GM23338 (cell line): Measurements from ENCODE around the gene TYK2. TPM values are rescaled to one million over a fixed set of nuclear protein-coding genes. Genes with fewer than 3 reads are reported as not detected.

Source experiments
- ATAC-seq: fragments of 200-7000 bp; cut with Tn5 transposase; 3 replicates; pipeline ENCODE4 v1.9.1; 2020
- DNase-seq: peaks from one replicate; pipeline ENCODE4 v3.0.0-alpha.2; 2015; ENCODE audit warnings: low spot score
- H2AFZ ChIP-seq: fragments of 200-600 bp; sonication (generic); 2 replicates; pipeline ENCODE4 v1.8.0; 2016; ENCODE audit warnings: antibody characterized with exemption, mild to moderate bottlenecking, moderate library complexity
- H3F3A ChIP-seq: fragments of 200-600 bp; sonication (generic); replicated peaks from 2 replicates; pipeline ENCODE4 v1.8.0; 2017; ENCODE audit warnings: antibody characterized with exemption, mixed run types, low read depth
- H3K27ac ChIP-seq: fragments of 200-600 bp; sonication (generic); 2 replicates; pipeline ENCODE4 v1.6.1; 2016; ENCODE audit warnings: low read depth
- H3K27me3 ChIP-seq: fragments of 200-600 bp; sonication (generic); 2 replicates; pipeline ENCODE4 v1.8.0; 2016; ENCODE audit warnings: mild to moderate bottlenecking, mixed run types, moderate library complexity; ENCODE audit not compliant: insufficient read depth
- H3K36me3 ChIP-seq: fragments of 200-600 bp; sonication (generic); 2 replicates; pipeline ENCODE4 v1.8.0; 2016; ENCODE audit warnings: mild to moderate bottlenecking; ENCODE audit not compliant: insufficient read depth
- H3K4me1 ChIP-seq: fragments of 200-600 bp; sonication (generic); 2 replicates; pipeline ENCODE4 v1.8.0; 2016; ENCODE audit warnings: mild to moderate bottlenecking, moderate library complexity; ENCODE audit not compliant: insufficient read depth
- H3K4me2 ChIP-seq: fragments of 200-600 bp; sonication (generic); 2 replicates; pipeline ENCODE4 v1.7.1; 2017; ENCODE audit warnings: mixed run types
- H3K4me3 ChIP-seq: fragments of 200-600 bp; sonication (generic); 2 replicates; pipeline ENCODE4 v1.6.1; 2016; ENCODE audit warnings: mixed run types
- H3K79me2 ChIP-seq: fragments of 200-600 bp; sonication (generic); replicated peaks from 2 replicates; pipeline ENCODE4 v1.8.0; 2017; ENCODE audit warnings: mild to moderate bottlenecking; ENCODE audit not compliant: insufficient read depth
- H3K9me2 ChIP-seq: fragments of 200-600 bp; sonication (generic); 2 replicates; pipeline ENCODE4 v1.8.0; 2017; ENCODE audit not compliant: insufficient read depth
- H4K20me1 ChIP-seq: fragments of 200-600 bp; sonication (generic); replicated peaks from 2 replicates; pipeline ENCODE4 v1.8.0; 2017; ENCODE audit warnings: mild to moderate bottlenecking; ENCODE audit not compliant: insufficient read depth
- H3K27ac Mint-ChIP-seq: 2 replicates; pipeline ENCODE4 v1.8.0; 2020; ENCODE audit warnings: inconsistent platforms, mild to moderate bottlenecking, moderate library complexity, mixed read lengths
- H3K27me3 Mint-ChIP-seq: 3 replicates; pipeline ENCODE4 v1.8.0; 2022; ENCODE audit warnings: low read depth, mild to moderate bottlenecking, moderate library complexity, mixed read lengths, inconsistent platforms; ENCODE audit not compliant: insufficient read depth, poor library complexity
- H3K36me3 Mint-ChIP-seq: 3 replicates; pipeline ENCODE4 v1.8.0; 2021; ENCODE audit warnings: low read depth, mild to moderate bottlenecking, inconsistent platforms, moderate library complexity, mixed read lengths
- H3K4me1 Mint-ChIP-seq: 3 replicates; pipeline ENCODE4 v1.8.0; 2020; ENCODE audit warnings: mild to moderate bottlenecking, inconsistent platforms, mixed read lengths
- H3K4me3 Mint-ChIP-seq: 3 replicates; pipeline ENCODE4 v1.8.0; 2021; ENCODE audit warnings: moderate library complexity, mild to moderate bottlenecking, inconsistent platforms, mixed read lengths
- H3K9me3 Mint-ChIP-seq: 3 replicates; pipeline ENCODE4 v1.8.0; 2020; ENCODE audit warnings: moderate library complexity, mild to moderate bottlenecking, inconsistent platforms, mixed read lengths
- CREB1 ChIP-seq: fragments of 250-450 bp; sonication (Bioruptor Pico); IDR thresholded peaks from 2 replicates; pipeline ENCODE4 v1.5.0; 2020; ENCODE audit warnings: low read depth, mild to moderate bottlenecking, moderate library complexity
- EZH2 ChIP-seq: fragments of 200-600 bp; sonication (generic); IDR thresholded peaks from one replicate; pipeline ENCODE4 v1.8.0; 2017; ENCODE audit warnings: antibody characterized with exemption, mild to moderate bottlenecking, low read depth; ENCODE audit not compliant: unreplicated experiment
- EZH2phosphoT487 ChIP-seq: fragments of 200-600 bp; sonication (generic); IDR thresholded peaks from one replicate; pipeline ENCODE4 v1.8.1; 2018; ENCODE audit warnings: antibody characterized with exemption; ENCODE audit not compliant: unreplicated experiment
- JUNB ChIP-seq: IDR thresholded peaks from one replicate; pipeline ENCODE4 v1.6.1; 2016; ENCODE audit warnings: antibody characterized with exemption; ENCODE audit not compliant: unreplicated experiment
- POLR2AphosphoS5 ChIP-seq: IDR thresholded peaks from 2 replicates; pipeline ENCODE4 v1.6.1; 2016; ENCODE audit warnings: antibody characterized with exemption, low read depth
- REST ChIP-seq: IDR thresholded peaks from one replicate; pipeline ENCODE4 v1.6.1; 2018; ENCODE audit warnings: antibody characterized with exemption; ENCODE audit not compliant: unreplicated experiment
- STAT1 ChIP-seq: IDR thresholded peaks from one replicate; pipeline ENCODE4 v1.6.1; 2016; ENCODE audit warnings: antibody characterized with exemption; ENCODE audit not compliant: unreplicated experiment
- ZNF331 ChIP-seq: fragments of 250-450 bp; sonication (Bioruptor Pico); IDR thresholded peaks from 2 replicates; pipeline ENCODE4 v1.5.0; 2020; ENCODE audit warnings: low read depth, mild to moderate bottlenecking, moderate library complexity
- polyA plus RNA-seq: library from polyadenylated mRNA; unstranded; fragments of >200 nt; fragmentation: Nextera tagmentation; extraction: Ambion mirVana; gene quantifications from 2 replicates; pipeline ENCODE4 v1.2.1, GENCODE V29; 2016
- total RNA-seq: library from RNA; depleted of rRNA; stranded (reverse); fragments of >200 nt; shearing (Covaris generic); gene quantifications from 2 replicates; pipeline ENCODE4 v1.2.3, GENCODE V29; 2014
- TF ChIP-seq, protein P1 (sequence below), 2 experiments: fragments of 200-600 bp in 1 of 2; sonication (generic) in 1 of 2; conservative IDR thresholded peaks; 2 replicates each; pipeline versions ENCODE4 v1.5.1 to v1.6.1; 2016 to 2017; ENCODE audit warnings: antibody characterized with exemption in 2 of 2, low read depth in 2 of 2, mild to moderate bottlenecking in 2 of 2, moderate library complexity in 1 of 2
- TF ChIP-seq, protein P2 (sequence below): IDR thresholded peaks from 2 replicates; pipeline ENCODE4 v1.6.1; 2016; ENCODE audit warnings: antibody characterized with exemption

The TYK2 gene
- total and polyA plus RNA-seq, 2 experiments from 2014 or later: 29.1 to 30.7 TPM

GRCh38 chr19:10422846-10423245 is 42.5 kb upstream of the TYK2 start (continued):
- TF ChIP-seq REST (no peak), EZH2phosphoT487 (no peak), EZH2 (no peak), STAT1 (no peak), CREB1 (CRISPR knock-in tag) (no peak)
- TF ChIP-seq, protein P1, sequence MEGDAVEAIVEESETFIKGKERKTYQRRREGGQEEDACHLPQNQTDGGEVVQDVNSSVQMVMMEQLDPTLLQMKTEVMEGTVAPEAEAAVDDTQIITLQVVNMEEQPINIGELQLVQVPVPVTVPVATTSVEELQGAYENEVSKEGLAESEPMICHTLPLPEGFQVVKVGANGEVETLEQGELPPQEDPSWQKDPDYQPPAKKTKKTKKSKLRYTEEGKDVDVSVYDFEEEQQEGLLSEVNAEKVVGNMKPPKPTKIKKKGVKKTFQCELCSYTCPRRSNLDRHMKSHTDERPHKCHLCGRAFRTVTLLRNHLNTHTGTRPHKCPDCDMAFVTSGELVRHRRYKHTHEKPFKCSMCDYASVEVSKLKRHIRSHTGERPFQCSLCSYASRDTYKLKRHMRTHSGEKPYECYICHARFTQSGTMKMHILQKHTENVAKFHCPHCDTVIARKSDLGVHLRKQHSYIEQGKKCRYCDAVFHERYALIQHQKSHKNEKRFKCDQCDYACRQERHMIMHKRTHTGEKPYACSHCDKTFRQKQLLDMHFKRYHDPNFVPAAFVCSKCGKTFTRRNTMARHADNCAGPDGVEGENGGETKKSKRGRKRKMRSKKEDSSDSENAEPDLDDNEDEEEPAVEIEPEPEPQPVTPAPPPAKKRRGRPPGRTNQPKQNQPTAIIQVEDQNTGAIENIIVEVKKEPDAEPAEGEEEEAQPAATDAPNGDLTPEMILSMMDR (conservative IDR thresholded peaks at IDR 0.05; ENCODE audit: low read depth in 2 of 2): no peak
- TF ChIP-seq, protein P2, sequence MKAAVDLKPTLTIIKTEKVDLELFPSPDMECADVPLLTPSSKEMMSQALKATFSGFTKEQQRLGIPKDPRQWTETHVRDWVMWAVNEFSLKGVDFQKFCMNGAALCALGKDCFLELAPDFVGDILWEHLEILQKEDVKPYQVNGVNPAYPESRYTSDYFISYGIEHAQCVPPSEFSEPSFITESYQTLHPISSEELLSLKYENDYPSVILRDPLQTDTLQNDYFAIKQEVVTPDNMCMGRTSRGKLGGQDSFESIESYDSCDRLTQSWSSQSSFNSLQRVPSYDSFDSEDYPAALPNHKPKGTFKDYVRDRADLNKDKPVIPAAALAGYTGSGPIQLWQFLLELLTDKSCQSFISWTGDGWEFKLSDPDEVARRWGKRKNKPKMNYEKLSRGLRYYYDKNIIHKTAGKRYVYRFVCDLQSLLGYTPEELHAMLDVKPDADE: no peak

GRCh38 chr19:10422046-10422461 is 41.7 kb upstream of the TYK2 start:
- ATAC-seq: no peak
- Mint-ChIP-seq H3K4me3 (peak overlapping the region; percentile 4; the same call in 1 of the 3 replicates), H3K27me3 (peaks cover 89% of the 10 kb centered on the region), H3K36me3 (no peaks in the 10 kb centered on the region), H3K9me3 (no peaks in the 10 kb centered on the region), H3K4me1 (peaks cover 22% of the 10 kb centered on the region), H3K27ac (no peak overlapping the region)
- no peak for DNase-seq
- no peak overlapping the region for H2AFZ ChIP-seq
- H3K27ac ChIP-seq: no peak overlapping the region
- no peaks in the 10 kb centered on the region for H3K36me3 ChIP-seq
- peaks cover 97% of the 10 kb centered on the region for H3K27me3 ChIP-seq
- no peaks in the 10 kb centered on the region for H3K79me2 ChIP-seq
- H4K20me1 ChIP-seq: no peaks in the 10 kb centered on the region
- H3K4me3 ChIP-seq: no peak overlapping the region
- H3K4me2 ChIP-seq: no peak overlapping the region
- H3K9me2 ChIP-seq: no peaks in the 10 kb centered on the region
- peaks cover 29% of the 10 kb centered on the region for H3K4me1 ChIP-seq
- peaks cover 29% of the 10 kb centered on the region; the same call in 1 of the 2 replicates for H3F3A ChIP-seq
- TF ChIP-seq REST (no peak), ZNF331 (no peak), JUNB (no peak), STAT1 (no peak), POLR2AphosphoS5 (no peak), EZH2phosphoT487 (no peak)
